ENCODE measurements around the gene ABCB6. TPM values are rescaled to one million over a fixed set of nuclear protein-coding genes. Genes with fewer than 3 reads are reported as not detected.
"Not testable (repeated sequence)": the region's sequence is repeated elsewhere in the genome, so short reads cannot be mapped to it uniquely, and the experiment has no call there.

Gene ABCB6
- total RNA-seq, 5 donors from 2014 or later (not counting 1 experiment from before 2014, with no cell fraction given), result 4.1 to 16.5 (median 13.0) TPM

DNA sequence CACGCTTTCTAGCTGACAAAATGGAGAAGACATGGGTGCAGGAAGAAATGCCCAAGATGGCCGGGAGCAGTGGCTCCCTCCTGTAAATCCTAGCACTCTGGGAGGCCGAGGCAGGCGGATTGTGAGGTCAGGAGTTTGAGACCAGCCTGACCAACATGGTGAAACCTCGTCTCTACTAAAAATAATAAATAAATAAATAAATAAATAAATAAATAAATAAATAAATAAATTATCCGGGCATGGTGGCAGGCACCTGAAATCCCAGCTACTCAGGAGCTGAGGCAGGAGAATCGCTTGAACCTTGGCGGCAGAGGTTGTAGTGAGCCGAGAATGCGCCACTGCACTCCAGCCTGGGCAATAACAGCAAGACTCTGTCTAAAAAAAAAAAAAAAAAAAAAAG lies 40.2 kb upstream of the ABCB6 start:
- not testable (repeated sequence) for H3K36me3 ChIP-seq (ENCODE audit: control insufficient read depth in 2 of 2, extremely low read depth in 1 of 2, insufficient read depth in 1 of 2, low read length in 1 of 2); H3K4me3 ChIP-seq (ENCODE audit: control insufficient read depth in 1 of 2, extremely low read depth in 1 of 2, low read length in 1 of 2); DNase-seq; ATAC-seq (replicated peaks in 1 of 4); H3K27me3 ChIP-seq (replicated peaks in 1 of 2; ENCODE audit: control insufficient read depth in 2 of 2, extremely low read depth in 1 of 2, insufficient read depth in 2 of 2, low read length in 1 of 2); H3K36me3 Mint-ChIP-seq; H3K27ac ChIP-seq (ENCODE audit: low read length); H3K9me3 ChIP-seq; H3K27ac Mint-ChIP-seq; H3K9me3 Mint-ChIP-seq; H3K4me3 Mint-ChIP-seq; H3K27me3 Mint-ChIP-seq
- ChIA-PET CTCF (interaction anchor here (0.6 to 1.1 kb wide), 8 partner anchors 9 to 796 kb away, joined by 3 to 7 read pairs (median 3); partner anchors contain the start of genes BCS1L (in 1 of the 2), DNAJB2 (in 1 of the 2) and ZNF142 (in 1 of the 2)), POLR2A (interaction anchor here in 1 of 2 donors (0.7 kb wide), 1 partner anchor 208 kb away, joined by 4 read pairs; no protein-coding TSS in a partner anchor)
- peaks cover 0 to 12% of the 10 kb centered on the region in 2 experiments for H3K4me1 ChIP-seq (ENCODE audit: control insufficient read depth in 1 of 2, extremely low read depth in 1 of 2, insufficient read depth in 2 of 2, low read length in 2 of 2)
- WGBS (ENCODE audit: insufficient coverage), result 93% methylated on average over 3 of the region's 10 CpGs
- peaks cover 11 to 20% (median 14%) of the 10 kb centered on the region in 3 donors for H3K4me1 Mint-ChIP-seq

GRCh38 chr2:219254590-219255201 lies 35.9 kb upstream of the ABCB6 start:
- H3K4me3 Mint-ChIP-seq, result peak overlapping the region; percentile 75 to 96 (median 83)
- Histone ChIP-seq H3K36me3 (ENCODE audit: control insufficient read depth in 2 of 2, extremely low read depth in 1 of 2, insufficient read depth in 1 of 2, low read length in 1 of 2) (peaks cover 13 to 25% of the 10 kb centered on the region in 2 donors), H3K4me3 (ENCODE audit: control insufficient read depth in 1 of 2, extremely low read depth in 1 of 2, low read length in 1 of 2) (peak overlapping the region; percentile 95 to 99), H3K9me3 (no peaks in the 10 kb centered on the region), H3K4me1 (ENCODE audit: control insufficient read depth in 1 of 2, extremely low read depth in 1 of 2, insufficient read depth in 2 of 2, low read length in 2 of 2) (peaks cover 20 to 40% of the 10 kb centered on the region in 2 experiments), H3K27ac (ENCODE audit: low read length) (peak overlapping the region; percentile 94), H3K27me3 (replicated peaks in 1 of 2; ENCODE audit: control insufficient read depth in 2 of 2, extremely low read depth in 1 of 2, insufficient read depth in 2 of 2, low read length in 1 of 2) (no peaks in the 10 kb centered on the region)
- H3K27me3 Mint-ChIP-seq, result peaks cover 1 to 3% of the 10 kb centered on the region in 2 donors
- H3K4me1 Mint-ChIP-seq, result peaks cover 40 to 41% (median 41%) of the 10 kb centered on the region in 3 donors
- ChIA-PET CTCF (interaction anchor here (0.6 to 2.7 kb wide), 18 partner anchors 8 to 78 kb away, joined by 3 to 38 read pairs (median 5); partner anchors contain the start of genes ANKZF1 (in 1 of the 2), ATG9A (in 1 of the 2), CNPPD1 (in 1 of the 2) and DNAJB2 (in 1 of the 2)), POLR2A (interaction anchor here (0.6 to 2.7 kb wide), 10 partner anchors 10 to 968 kb away, joined by 3 to 32 read pairs (median 7); partner anchors contain the start of genes GLB1L (in 2 of the 2), STK16 (in 2 of the 2), ANKZF1 (in 1 of the 2) and ATG9A (in 1 of the 2))
- H3K27ac Mint-ChIP-seq, result peak overlapping the region; percentile 88 to 98
- DNase-seq, result peak in 19 of 35 experiments; percentile 17 to 72 (median 36)
- peak; percentile 18 to 33 (median 21) for ATAC-seq (replicated peaks in 1 of 4)
- H3K9me3 Mint-ChIP-seq, result no peaks in the 10 kb centered on the region
- peaks cover 24% of the 10 kb centered on the region for H3K36me3 Mint-ChIP-seq
- 10% methylated on average over 6 of the region's 12 CpGs for WGBS (ENCODE audit: insufficient coverage)

DNA sequence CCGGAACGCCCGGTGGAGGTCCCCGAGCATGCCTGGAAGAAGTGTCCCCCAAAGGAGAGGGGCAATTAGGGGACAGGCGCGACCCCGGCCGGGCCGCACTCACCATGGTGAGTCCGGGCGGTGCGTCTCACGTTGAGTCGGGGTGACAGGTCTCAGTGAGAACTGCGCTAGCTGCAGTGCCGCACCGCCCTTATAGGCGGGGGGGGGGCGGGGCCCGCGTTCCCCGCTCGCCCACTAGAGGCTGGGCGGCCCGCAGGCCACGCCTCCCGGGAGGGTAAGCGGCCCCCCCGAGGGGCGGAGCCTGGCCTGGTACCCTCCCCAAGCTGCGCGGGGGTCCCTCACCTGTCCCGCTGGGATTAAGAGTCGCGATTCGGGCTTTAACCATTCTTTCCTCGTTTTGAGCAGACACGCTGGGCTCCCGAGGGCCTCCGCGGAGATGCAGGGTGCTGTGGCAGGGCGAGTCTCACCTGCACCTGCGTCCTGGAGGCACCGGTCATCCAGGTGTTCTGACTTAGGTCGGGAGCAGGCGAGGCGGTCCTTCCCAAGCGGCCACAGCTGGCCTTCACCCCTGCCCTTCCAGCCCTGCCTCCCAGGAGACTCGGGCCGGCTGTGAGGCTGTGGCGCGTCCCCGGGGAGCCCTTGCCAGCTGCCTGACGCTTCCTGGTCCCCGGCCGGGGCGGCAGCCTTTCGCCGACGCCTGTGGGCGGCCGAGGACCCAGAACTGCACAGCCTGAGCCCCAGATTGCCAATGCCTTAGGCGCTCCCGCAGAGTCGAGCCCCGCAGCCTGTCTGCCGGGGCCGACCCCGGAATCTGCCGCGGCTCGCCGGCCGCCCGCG lies 35.2 kb upstream of the ABCB6 start, which contains the start of gene TUBA4A:
Gene TUBA4A, minus strand, starts transcription at position 166 of the 837 bp plus-strand sequence. Its CDS starts 60 bp downstream, at position 106.
- ChIA-PET POLR2A (interaction anchor here (0.6 to 2.7 kb wide), 13 partner anchors 9 to 858 kb away, joined by 3 to 32 read pairs (median 6); partner anchors contain the start of genes GLB1L (in 2 of the 2), STK16 (in 2 of the 2), ANKZF1 (in 1 of the 2) and ATG9A (in 1 of the 2)), CTCF (interaction anchor here (0.6 to 2.7 kb wide), 16 partner anchors 9 to 349 kb away, joined by 3 to 38 read pairs (median 6); partner anchors contain the start of genes ANKZF1 (in 1 of the 2), ATG9A (in 1 of the 2), CNPPD1 (in 1 of the 2) and DNAJB2 (in 1 of the 2))
- Histone ChIP-seq H3K4me3 (ENCODE audit: control insufficient read depth in 1 of 2, extremely low read depth in 1 of 2, low read length in 1 of 2) (peak within 1 kb of the TSS; percentile 95 to 99), H3K4me1 (ENCODE audit: control insufficient read depth in 1 of 2, extremely low read depth in 1 of 2, insufficient read depth in 2 of 2, low read length in 2 of 2) (peaks cover 25 to 47% of the 10 kb centered on the region in 2 experiments), H3K36me3 (ENCODE audit: control insufficient read depth in 2 of 2, extremely low read depth in 1 of 2, insufficient read depth in 1 of 2, low read length in 1 of 2) (peaks cover 13 to 29% of the 10 kb centered on the region in 2 donors), H3K27me3 (replicated peaks in 1 of 2; ENCODE audit: control insufficient read depth in 2 of 2, extremely low read depth in 1 of 2, insufficient read depth in 2 of 2, low read length in 1 of 2) (no peaks in the 10 kb centered on the region), H3K27ac (ENCODE audit: low read length) (peak within 1 kb of the TSS; percentile 94), H3K9me3 (no peaks in the 10 kb centered on the region)
- DNase-seq (peak; percentile 82 to 96 (median 89)), ATAC-seq (replicated peaks in 1 of 4) (peak; percentile 77 to 87 (median 78))
- peak within 1 kb of the TSS; percentile 98 to 99 for H3K27ac Mint-ChIP-seq
- peak within 1 kb of the TSS; percentile 75 to 96 (median 83) for H3K4me3 Mint-ChIP-seq
- H3K9me3 Mint-ChIP-seq, result no peaks in the 10 kb centered on the region
- H3K27me3 Mint-ChIP-seq, result no peaks in the 10 kb centered on the region
- WGBS (ENCODE audit: insufficient coverage), result under 1% methylated on average over 75 of the region's 76 CpGs
- H3K4me1 Mint-ChIP-seq, result peaks cover 47 to 48% (median 48%) of the 10 kb centered on the region in 3 donors
- peaks cover 30% of the 10 kb centered on the region for H3K36me3 Mint-ChIP-seq

DNA sequence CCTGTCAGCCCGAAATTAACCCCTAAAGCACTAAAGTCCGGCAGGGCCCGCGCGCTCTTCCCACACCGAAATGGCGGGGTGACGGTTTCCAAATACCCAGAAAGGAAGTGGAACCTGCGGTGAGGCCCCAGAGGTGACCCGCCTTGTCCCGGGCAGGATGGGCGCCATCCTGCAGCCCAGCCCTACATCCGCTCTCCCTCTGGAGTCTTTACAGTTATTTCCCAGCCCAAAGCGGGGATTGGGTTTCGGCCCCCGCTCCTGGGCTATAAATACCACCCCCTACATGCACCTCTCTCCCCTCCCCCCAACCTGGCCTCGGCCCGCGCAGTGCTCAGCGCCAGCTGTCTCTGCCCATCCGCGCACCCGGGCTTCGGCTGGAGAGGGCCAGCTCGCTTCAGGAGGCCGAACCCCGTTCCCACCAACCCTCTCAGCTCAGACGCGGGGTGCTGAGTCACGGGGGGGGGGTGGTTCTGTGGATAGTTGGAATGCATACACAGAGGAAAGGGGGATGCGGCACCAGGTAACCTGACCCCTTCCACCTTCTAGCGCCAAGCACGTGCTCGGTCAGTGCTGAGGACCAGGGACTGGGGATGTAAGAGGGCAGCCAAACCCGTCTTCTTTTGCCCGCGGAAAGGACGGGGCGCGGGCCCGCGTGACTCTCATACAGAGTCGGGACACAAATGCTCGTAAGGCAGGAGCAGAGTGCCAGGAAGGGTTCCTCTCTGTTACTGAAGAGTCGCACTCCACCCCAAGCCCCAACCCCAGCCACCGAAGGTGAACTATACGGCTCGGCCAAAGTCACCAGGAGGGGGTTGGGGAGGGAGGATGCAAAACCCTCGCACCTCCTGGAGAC lies 34.4 kb upstream of the ABCB6 start, which contains the start of gene TUBA4B:
Gene TUBA4B, plus strand, starts transcription at position 344 of the 853 bp plus-strand sequence. Its CDS starts 165 bp downstream, at position 509.
- 0% methylated on average over 21 of the region's 49 CpGs for WGBS (ENCODE audit: insufficient coverage)
- CTCF ChIA-PET, result interaction anchor here (0.6 to 2.5 kb wide), 9 partner anchors 24 to 350 kb away, joined by 3 to 38 read pairs (median 6); partner anchors contain the start of genes ANKZF1 (in 1 of the 2), ATG9A (in 1 of the 2), CNPPD1 (in 1 of the 2) and DNAJB2 (in 1 of the 2)
- POLR2A ChIA-PET, result interaction anchor here (0.6 to 2.7 kb wide), 8 partner anchors 8 to 77 kb away, joined by 3 to 32 read pairs (median 4); partner anchors contain the start of genes GLB1L (in 2 of the 2), STK16 (in 2 of the 2), ABCB6 (in 1 of the 2) and ANKZF1 (in 1 of the 2)
- Mint-ChIP-seq H3K9me3 (no peaks in the 10 kb centered on the region), H3K27me3 (no peaks in the 10 kb centered on the region), H3K36me3 (peaks cover 37% of the 10 kb centered on the region), H3K27ac (peak within 1 kb of the TSS; percentile 98 to 99), H3K4me1 (peaks cover 56 to 57% (median 57%) of the 10 kb centered on the region in 3 donors), H3K4me3 (peak within 1 kb of the TSS; percentile 75 to 96 (median 83))
- Histone ChIP-seq H3K9me3 (no peaks in the 10 kb centered on the region), H3K4me3 (ENCODE audit: control insufficient read depth in 1 of 2, extremely low read depth in 1 of 2, low read length in 1 of 2) (peak within 1 kb of the TSS; percentile 95 to 99), H3K27ac (ENCODE audit: low read length) (peak within 1 kb of the TSS; percentile 94), H3K27me3 (replicated peaks in 1 of 2; ENCODE audit: control insufficient read depth in 2 of 2, extremely low read depth in 1 of 2, insufficient read depth in 2 of 2, low read length in 1 of 2) (no peaks in the 10 kb centered on the region), H3K4me1 (ENCODE audit: control insufficient read depth in 1 of 2, extremely low read depth in 1 of 2, insufficient read depth in 2 of 2, low read length in 2 of 2) (peaks cover 33 to 55% of the 10 kb centered on the region in 2 experiments), H3K36me3 (ENCODE audit: control insufficient read depth in 2 of 2, extremely low read depth in 1 of 2, insufficient read depth in 1 of 2, low read length in 1 of 2) (peaks cover 15 to 38% of the 10 kb centered on the region in 2 donors)
- DNase-seq (peak in 16 of 35 experiments; percentile 5 to 58 (median 27)), ATAC-seq (replicated peaks in 1 of 4) (peak; percentile 28 to 38 (median 32))

DNA sequence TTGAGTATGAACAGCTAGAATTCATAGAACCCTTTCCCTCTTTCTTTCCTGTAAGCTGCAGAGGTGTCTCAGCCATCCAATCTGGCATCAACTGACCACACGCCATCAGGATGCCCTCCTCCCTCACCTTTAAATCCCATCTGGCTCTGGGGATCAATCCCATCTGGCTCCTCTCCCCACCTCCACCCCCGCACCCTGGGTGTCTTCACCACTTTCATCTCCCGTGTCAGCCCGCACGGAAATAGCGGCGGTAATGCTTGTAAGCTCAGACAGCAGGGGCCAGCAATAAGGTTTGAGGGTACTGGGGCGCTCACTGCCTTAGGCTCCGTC lies 33.8 kb upstream of the ABCB6 start:
- DNase-seq (peak in 12 of 35 experiments; percentile 22 to 57 (median 28)), ATAC-seq (replicated peaks in 1 of 4) (peak in 2 of 4 experiments; percentile 3 to 4)
- ChIA-PET POLR2A (interaction anchor here (0.6 to 2.7 kb wide), 7 partner anchors 7 to 75 kb away, joined by 3 to 32 read pairs (median 4); partner anchors contain the start of genes GLB1L (in 2 of the 2), STK16 (in 2 of the 2), ABCB6 (in 1 of the 2) and ANKZF1 (in 1 of the 2)), CTCF (interaction anchor here (0.6 to 1.2 kb wide), 5 partner anchors 26 to 50 kb away, joined by 3 to 6 read pairs (median 4); no protein-coding TSS in a partner anchor)
- Mint-ChIP-seq H3K27ac (peak overlapping the region; percentile 98 to 99), H3K27me3 (no peaks in the 10 kb centered on the region), H3K4me3 (peak overlapping the region; percentile 75 to 96 (median 83)), H3K9me3 (no peaks in the 10 kb centered on the region), H3K4me1 (peaks cover 62 to 63% (median 63%) of the 10 kb centered on the region in 3 donors), H3K36me3 (peaks cover 39% of the 10 kb centered on the region)
- Histone ChIP-seq H3K27me3 (replicated peaks in 1 of 2; ENCODE audit: control insufficient read depth in 2 of 2, extremely low read depth in 1 of 2, insufficient read depth in 2 of 2, low read length in 1 of 2) (no peaks in the 10 kb centered on the region), H3K4me3 (ENCODE audit: control insufficient read depth in 1 of 2, extremely low read depth in 1 of 2, low read length in 1 of 2) (peak overlapping the region; percentile 95 to 99), H3K27ac (ENCODE audit: low read length) (peak overlapping the region; percentile 94), H3K4me1 (ENCODE audit: control insufficient read depth in 1 of 2, extremely low read depth in 1 of 2, insufficient read depth in 2 of 2, low read length in 2 of 2) (peaks cover 36 to 61% of the 10 kb centered on the region in 2 experiments), H3K9me3 (no peaks in the 10 kb centered on the region), H3K36me3 (ENCODE audit: control insufficient read depth in 2 of 2, extremely low read depth in 1 of 2, insufficient read depth in 1 of 2, low read length in 1 of 2) (peaks cover 15 to 41% of the 10 kb centered on the region in 2 donors)
- WGBS (ENCODE audit: insufficient coverage), result 4% methylated on average over 9 of the region's 9 CpGs
